ENCODE measurements around the gene NACC2. TPM values are rescaled to one million over a fixed set of nuclear protein-coding genes. Genes with fewer than 3 reads are reported as not detected.

NACC2 gene
- total and polyA plus RNA-seq, 2 experiments from 2014 or later = 3.8 to 20.8 TPM

DNA sequence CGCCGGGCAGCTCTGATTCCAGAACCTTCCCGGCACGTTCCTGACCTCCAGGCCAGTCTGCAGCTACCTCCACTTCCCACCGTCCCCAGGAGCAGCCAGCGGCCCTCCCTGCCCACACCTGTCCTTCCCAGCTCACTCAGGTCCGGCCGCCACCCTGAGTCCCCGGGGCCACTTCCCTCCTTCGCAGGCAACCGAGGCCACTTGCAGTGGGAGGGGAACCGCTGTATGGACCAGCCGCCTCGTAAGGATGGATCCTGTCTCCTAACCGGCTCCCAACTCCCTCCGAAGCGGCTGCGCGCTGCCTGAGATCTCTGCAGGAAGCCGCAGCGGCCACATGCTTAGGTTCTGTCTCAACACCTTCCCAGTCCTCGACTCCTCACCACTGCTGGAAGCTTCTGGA is 16.1 kb upstream of the NACC2 start (continued):
- no peak for TF ChIP-seq REST (IDR thresholded peaks at IDR 0.05; ENCODE audit: unreplicated experiment)

- Histone ChIP-seq H3F3A (replicated peaks; ENCODE audit: low read depth) (0 out of 2 replicates have a peak, but pooled peaks cover 16% of the 10 kb centered on the region), H3K79me2 (replicated peaks; ENCODE audit: insufficient read depth) (no peaks in the 10 kb centered on the region), H3K4me3 (peak overlapping the region; percentile 57), H4K20me1 (replicated peaks; ENCODE audit: insufficient read depth) (no peaks in the 10 kb centered on the region), H3K27ac (ENCODE audit: low read depth) (peak overlapping the region; percentile 76; the same call in 1 of the 2 replicates), H2AFZ (no peak overlapping the region), H3K9me2 (ENCODE audit: insufficient read depth) (no peaks in the 10 kb centered on the region), H3K4me2 (peak overlapping the region; percentile 82), H3K36me3 (ENCODE audit: insufficient read depth) (no peaks in the 10 kb centered on the region), H3K27me3 (ENCODE audit: insufficient read depth) (no peaks in the 10 kb centered on the region), H3K4me1 (ENCODE audit: insufficient read depth) (peaks cover 38% of the 10 kb centered on the region)
- peak overlapping the region; percentile 62 for H3K4me3 Mint-ChIP-seq
- peaks cover 11% of the 10 kb centered on the region; the same call in 2 of the 3 replicates for H3K36me3 Mint-ChIP-seq (ENCODE audit: low read depth)
- peaks cover 41% of the 10 kb centered on the region for H3K4me1 Mint-ChIP-seq
- DNase-seq (ENCODE audit: low spot score) (peak; percentile 62), ATAC-seq (peak; percentile 13)
- H3K27ac Mint-ChIP-seq = peak overlapping the region; percentile 78; the same call in 1 of the 2 replicates
- TF ChIP-seq, protein P1, sequence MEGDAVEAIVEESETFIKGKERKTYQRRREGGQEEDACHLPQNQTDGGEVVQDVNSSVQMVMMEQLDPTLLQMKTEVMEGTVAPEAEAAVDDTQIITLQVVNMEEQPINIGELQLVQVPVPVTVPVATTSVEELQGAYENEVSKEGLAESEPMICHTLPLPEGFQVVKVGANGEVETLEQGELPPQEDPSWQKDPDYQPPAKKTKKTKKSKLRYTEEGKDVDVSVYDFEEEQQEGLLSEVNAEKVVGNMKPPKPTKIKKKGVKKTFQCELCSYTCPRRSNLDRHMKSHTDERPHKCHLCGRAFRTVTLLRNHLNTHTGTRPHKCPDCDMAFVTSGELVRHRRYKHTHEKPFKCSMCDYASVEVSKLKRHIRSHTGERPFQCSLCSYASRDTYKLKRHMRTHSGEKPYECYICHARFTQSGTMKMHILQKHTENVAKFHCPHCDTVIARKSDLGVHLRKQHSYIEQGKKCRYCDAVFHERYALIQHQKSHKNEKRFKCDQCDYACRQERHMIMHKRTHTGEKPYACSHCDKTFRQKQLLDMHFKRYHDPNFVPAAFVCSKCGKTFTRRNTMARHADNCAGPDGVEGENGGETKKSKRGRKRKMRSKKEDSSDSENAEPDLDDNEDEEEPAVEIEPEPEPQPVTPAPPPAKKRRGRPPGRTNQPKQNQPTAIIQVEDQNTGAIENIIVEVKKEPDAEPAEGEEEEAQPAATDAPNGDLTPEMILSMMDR (conservative IDR thresholded peaks at IDR 0.05; ENCODE audit: low read depth in 2 of 2) = peak; percentile 18 to 53; a peak in 3 of 4 replicates
- no peak for TF ChIP-seq STAT1 (IDR thresholded peaks at IDR 0.05; ENCODE audit: unreplicated experiment)
- H3K27me3 Mint-ChIP-seq (ENCODE audit: insufficient read depth, low read depth, poor library complexity) = peaks cover 25% of the 10 kb centered on the region
- no peaks in the 10 kb centered on the region for H3K9me3 Mint-ChIP-seq
These were observed 15.3 kb upstream of the NACC2 start for GRCh38 chr9:136110082-136111061.
